OCI-LY3 (cell line): ENCODE measurements around the gene SEPTIN10.

Experiments
- H2AFZ ChIP-seq: fragments of 200-600, 300-600 bp; shearing (Covaris generic); 2 replicates; pipeline ENCODE4 v1.6.0; 2014; ENCODE audit warnings: antibody characterized with exemption, low read depth, low read length
- H3K27ac ChIP-seq: fragments of 200-600, 300-600 bp; sonication (generic); 2 replicates; pipeline ENCODE4 v1.5.1; 2014; ENCODE audit warnings: mild to moderate bottlenecking, low read length, moderate library complexity, mixed read lengths
- H3K27me3 ChIP-seq: fragments of 200-600, 300-600 bp; sonication (generic); 2 replicates; pipeline ENCODE4 v1.6.1; 2014; ENCODE audit warnings: low read depth, low read length, mixed read lengths
- H3K36me3 ChIP-seq: fragments of 200-600, 300-600 bp; sonication (generic); replicated peaks from 2 replicates; pipeline ENCODE3; 2014; ENCODE audit warnings: low read depth, low read length, mixed read lengths
- H3K4me1 ChIP-seq: fragments of 300-600, 200-600 bp; sonication (generic); 2 replicates; pipeline ENCODE4 v1.6.1; 2014; ENCODE audit warnings: low read length, mixed read lengths
- H3K4me2 ChIP-seq: fragments of 200-600, 300-600 bp; sonication (generic); 2 replicates; pipeline ENCODE4 v1.6.1; 2014; ENCODE audit warnings: low read length, mixed read lengths
- H3K4me3 ChIP-seq: fragments of 300-600, 200-600 bp; sonication (generic); 2 replicates; pipeline ENCODE4 v1.5.1; 2014; ENCODE audit warnings: antibody characterized with exemption, mild to moderate bottlenecking, low read length, moderate library complexity
- H3K79me2 ChIP-seq: fragments of 300-600, 200-600 bp; shearing (Covaris generic); 2 replicates; pipeline ENCODE4 v1.6.1; 2014; ENCODE audit warnings: mild to moderate bottlenecking, low read length, mixed read lengths
- H3K9ac ChIP-seq: fragments of 300-600, 200-600 bp; shearing (Covaris generic); 2 replicates; pipeline ENCODE4 v1.6.0; 2014; ENCODE audit warnings: mild to moderate bottlenecking, low read length, moderate library complexity
- H3K9me3 ChIP-seq: fragments of 200-600, 300-600 bp; shearing (Covaris generic); 2 replicates; pipeline ENCODE4 v1.6.1; 2014; ENCODE audit warnings: low read length, mixed read lengths; ENCODE audit not compliant: insufficient read depth
- H4K20me1 ChIP-seq: fragments of 200-600, 300-600 bp; sonication (generic); 2 replicates; pipeline ENCODE4 v1.6.1; 2016; ENCODE audit warnings: low read length, mixed read lengths; ENCODE audit not compliant: insufficient read depth
- CTCF ChIP-seq: fragments of 200-600, 300-600 bp; sonication (generic); IDR thresholded peaks from 2 replicates; pipeline ENCODE4 v1.5.1; 2014; ENCODE audit warnings: antibody characterized with exemption, low read length, low read depth
- EZH2phosphoT487 ChIP-seq: fragments of 200-600 bp; shearing (Covaris generic); IDR thresholded peaks from 2 replicates; pipeline ENCODE4 v1.6.1; 2018; ENCODE audit warnings: antibody characterized with exemption, mixed run types, low read depth

Gene SEPTIN10

GRCh38 chr2:109613922-109614714, at the start of gene SEPTIN10, which contains the start of gene SOWAHC:
TSS of gene SEPTIN10 (minus strand) at chr2:109613966. CDS start at chr2:109613827, 139 bp downstream.
TSS of gene SOWAHC (plus strand) at chr2:109614364. CDS start at chr2:109614490, 126 bp downstream.
- no peaks in the 10 kb centered on the region for H3K9me3 ChIP-seq
- H4K20me1 ChIP-seq = no peaks in the 10 kb centered on the region
- no peak within 1 kb of the TSS for H3K4me2 ChIP-seq
- no peak within 1 kb of the TSS for H3K27ac ChIP-seq
- H3K4me3 ChIP-seq = no peak within 1 kb of the TSS
- H2AFZ ChIP-seq = no peak within 1 kb of the TSS
- H3K36me3 ChIP-seq = no peaks in the 10 kb centered on the region
- no peaks in the 10 kb centered on the region for H3K4me1 ChIP-seq
- no peaks in the 10 kb centered on the region for H3K79me2 ChIP-seq
- H3K9ac ChIP-seq = no peak within 1 kb of the TSS
- TF ChIP-seq CTCF = no peak
- TF ChIP-seq EZH2phosphoT487 = no peak
- H3K27me3 ChIP-seq = peaks cover 7% of the 10 kb centered on the region; the same call in 1 of the 2 replicates

- no peaks in the 10 kb centered on the region for H3K4me1 ChIP-seq
These were observed 49.1 kb upstream of the SEPTIN10 start for GRCh38 chr2:109662889-109663288.

DNA sequence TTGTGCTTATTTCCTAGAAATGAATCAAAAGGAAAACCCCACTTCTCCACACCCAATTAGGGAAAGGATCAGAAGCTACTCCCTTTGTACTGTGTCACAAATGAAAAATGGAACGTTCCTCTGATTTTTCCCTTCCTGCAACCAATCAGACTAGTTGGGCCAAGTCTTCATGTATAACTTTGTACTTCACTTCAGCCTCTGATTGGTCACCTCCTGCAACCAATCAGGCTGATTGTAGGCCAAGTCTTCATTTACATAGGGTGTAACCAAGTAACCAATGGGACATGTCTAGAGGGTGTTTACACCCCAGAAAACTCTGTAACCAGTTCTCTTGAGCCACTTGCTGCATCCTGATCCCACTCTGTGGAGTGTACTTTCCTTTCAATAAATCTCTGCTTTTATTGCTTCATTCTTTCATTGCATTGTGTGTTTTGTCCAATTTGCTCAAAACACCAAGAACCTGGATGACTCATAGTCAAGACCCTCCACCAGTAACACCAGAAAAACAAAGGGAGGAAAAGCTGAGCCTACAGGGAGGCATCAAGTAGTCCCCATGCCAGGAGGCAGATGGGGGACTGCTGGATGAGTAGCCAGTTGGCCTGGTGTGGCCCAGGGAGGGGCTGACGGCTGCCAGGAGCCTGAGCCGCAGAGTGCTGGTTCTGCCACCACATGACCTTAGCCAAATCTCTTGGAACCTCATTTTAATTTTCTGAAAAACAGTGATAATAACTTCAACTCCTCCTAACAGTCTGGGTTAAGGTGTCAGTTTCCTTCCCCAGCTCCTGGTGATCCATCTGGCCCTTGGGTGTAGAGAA, 46.5 kb upstream of the SEPTIN10 start:
- Histone ChIP-seq H3K4me2 (no peak overlapping the region), H3K9me3 (no peaks in the 10 kb centered on the region), H3K9ac (no peak overlapping the region), H3K27me3 (peaks cover 12% of the 10 kb centered on the region; the same call in 1 of the 2 replicates), H2AFZ (no peak overlapping the region), H3K4me1 (no peaks in the 10 kb centered on the region), H4K20me1 (no peaks in the 10 kb centered on the region), H3K4me3 (no peak overlapping the region), H3K79me2 (no peaks in the 10 kb centered on the region), H3K27ac (no peak overlapping the region), H3K36me3 (no peaks in the 10 kb centered on the region)
- TF ChIP-seq EZH2phosphoT487 (no peak), CTCF (no peak)

More at GRCh38 chr2:109662889-109663288, 49.1 kb upstream of the SEPTIN10 start:
- Histone ChIP-seq H3K27me3 (peaks cover 23% of the 10 kb centered on the region), H3K4me2 (no peak overlapping the region), H3K27ac (no peak overlapping the region), H3K79me2 (no peaks in the 10 kb centered on the region), H3K4me3 (no peak overlapping the region), H2AFZ (no peak overlapping the region), H3K9me3 (no peaks in the 10 kb centered on the region), H3K9ac (no peak overlapping the region), H3K36me3 (no peaks in the 10 kb centered on the region), H4K20me1 (no peaks in the 10 kb centered on the region)
- TF ChIP-seq CTCF = no peak
- no peak for TF ChIP-seq EZH2phosphoT487
